ENCODE results near the gene DECR2. TPM values are rescaled to one million over a fixed set of nuclear protein-coding genes. Genes with fewer than 3 reads are reported as not detected.
A peak's percentile ranks its signal among the peaks of the same experiment; 100 is the strongest.

The DECR2 gene
- total RNA-seq, 1 experiment from 2014 or later: 11.9 TPM

DNA sequence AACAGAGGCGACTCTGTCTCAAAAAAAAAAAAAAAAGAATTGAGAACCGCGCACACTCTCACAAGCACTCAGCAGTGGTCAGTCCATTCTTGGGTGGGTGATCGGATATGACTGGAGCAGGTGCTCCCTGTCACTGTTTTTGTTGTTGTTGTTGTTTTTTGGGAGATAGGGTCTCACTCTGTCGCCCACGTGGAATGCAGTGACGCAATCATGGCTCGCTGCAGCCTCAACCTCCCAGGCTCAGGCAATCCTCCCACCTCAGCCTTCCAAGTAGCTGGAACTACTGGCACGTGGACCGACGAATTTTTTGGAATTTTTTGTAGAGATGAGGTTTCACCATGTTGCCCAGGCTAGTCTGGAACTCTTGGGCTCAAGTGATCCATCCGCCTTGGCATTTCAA lies 53.8 kb downstream of the DECR2 start:
- no peak for DNase-seq (ENCODE audit: low read depth, low spot score)
- in situ Hi-C loops (cut with HindIII; ENCODE audit: low pct_unique_long_range_greater_than_20kb, low sequenced_read_pairs): no loop called here

DNA sequence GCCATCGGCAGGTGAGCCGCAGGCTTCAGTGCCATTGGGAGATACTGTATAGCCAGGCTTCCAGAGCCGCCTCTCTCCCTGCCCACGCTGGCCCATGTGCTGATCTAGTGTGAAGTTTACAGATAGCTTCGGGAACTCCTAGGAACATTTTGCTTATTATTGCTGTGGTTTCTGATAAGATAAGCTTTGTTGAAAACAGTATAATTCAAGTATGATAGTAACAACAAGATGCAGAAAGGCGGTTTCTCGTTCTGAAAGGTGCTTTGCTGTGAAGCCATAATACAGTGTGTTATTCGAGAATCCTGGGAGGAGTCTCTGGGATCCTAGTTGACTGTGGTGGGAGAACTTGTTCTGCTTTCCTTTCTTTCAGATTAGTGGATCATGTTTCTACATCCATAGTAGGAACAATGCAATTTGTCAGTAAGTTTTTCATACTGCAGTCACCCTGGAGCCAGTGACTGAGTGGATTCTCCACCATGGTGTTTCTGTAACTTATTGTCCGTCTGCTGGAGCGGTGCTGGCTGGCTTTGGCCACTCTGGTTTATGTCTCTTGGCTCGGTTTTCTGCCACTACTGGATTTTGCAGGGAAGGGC lies 55.3 kb downstream of the DECR2 start:
- DNase-seq (ENCODE audit: low read depth, low spot score): no peak
- in situ Hi-C loops (cut with HindIII; ENCODE audit: low pct_unique_long_range_greater_than_20kb, low sequenced_read_pairs): no loop called here

DNA sequence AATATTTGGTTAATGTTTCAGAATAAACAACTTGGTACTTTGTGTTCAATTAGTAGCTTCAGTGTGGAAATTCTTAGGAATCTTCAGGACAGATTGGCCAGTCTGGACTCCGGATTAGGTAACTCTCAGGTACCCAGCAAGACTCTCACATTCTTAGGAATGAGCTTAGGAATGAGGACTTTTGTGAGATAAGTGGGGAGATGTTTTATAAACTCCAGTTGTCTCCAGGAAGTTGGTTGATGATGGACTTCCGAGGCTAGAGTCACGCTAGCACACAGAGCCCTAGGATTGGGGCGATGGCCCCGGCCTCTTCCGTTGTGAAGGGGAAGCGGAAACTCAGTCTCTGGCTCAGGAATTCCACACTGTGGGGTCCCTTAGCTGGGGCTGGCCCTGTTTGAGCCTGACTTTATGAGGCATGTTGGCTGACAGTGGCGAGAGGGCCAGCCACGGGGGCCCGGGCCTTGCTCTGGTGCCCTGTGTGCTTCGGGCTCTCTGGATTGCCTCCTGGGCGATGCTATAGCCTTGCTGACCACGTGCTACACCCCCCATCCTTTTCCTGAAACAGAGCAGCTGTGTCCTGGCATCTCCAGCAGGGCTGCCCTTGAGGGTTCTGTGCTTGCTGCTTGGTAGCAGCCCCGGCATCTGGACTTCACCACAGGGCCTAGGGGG lies 56.2 kb downstream of the DECR2 start:
- DNase-seq (ENCODE audit: low read depth, low spot score): peak; percentile 41
- in situ Hi-C loops (cut with HindIII; ENCODE audit: low pct_unique_long_range_greater_than_20kb, low sequenced_read_pairs): no loop called here

DNA sequence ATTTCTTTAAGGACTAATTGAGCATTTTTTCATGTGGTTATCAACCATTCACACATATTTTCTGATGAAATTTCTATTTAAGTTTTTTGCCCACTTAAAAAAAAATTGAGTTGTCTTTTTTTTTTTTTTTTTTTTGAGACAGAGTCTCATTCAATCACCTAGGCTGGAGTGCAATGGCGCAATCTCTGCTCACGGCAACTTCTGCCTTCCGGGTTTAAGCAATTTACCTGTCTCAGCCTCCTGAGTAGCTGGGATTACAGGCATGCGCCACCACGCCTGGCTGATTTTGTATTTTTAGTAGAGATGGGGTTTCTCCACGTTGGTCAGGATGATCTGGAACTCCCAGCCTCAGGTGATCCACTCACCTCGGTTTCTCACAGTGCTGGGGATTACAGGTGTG lies 58.1 kb downstream of the DECR2 start:
- no peak for DNase-seq (ENCODE audit: low read depth, low spot score)
- in situ Hi-C loops (cut with HindIII; ENCODE audit: low pct_unique_long_range_greater_than_20kb, low sequenced_read_pairs): no loop called here

DNA sequence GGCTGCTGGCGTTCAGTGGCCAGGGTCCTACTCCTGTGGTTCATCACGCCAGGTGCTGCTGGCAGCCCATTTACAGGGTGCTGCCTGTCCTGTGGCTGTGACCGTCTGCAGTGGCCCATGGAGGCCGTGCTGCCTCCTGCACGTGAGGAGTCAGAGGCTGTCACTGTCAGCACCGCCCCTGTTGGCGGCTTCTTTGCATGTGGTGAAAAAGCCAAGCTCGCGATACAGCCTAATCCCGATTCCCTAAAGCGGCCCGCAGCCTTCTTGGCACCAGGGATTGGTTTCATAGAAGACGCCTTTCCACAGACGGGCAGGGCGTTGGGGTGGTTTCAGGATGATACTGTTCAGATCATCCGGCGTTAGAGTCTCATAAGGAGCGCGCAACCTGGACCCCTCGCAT lies 59.1 kb downstream of the DECR2 start:
- in situ Hi-C loops (cut with HindIII; ENCODE audit: low pct_unique_long_range_greater_than_20kb, low sequenced_read_pairs): no loop called here
- DNase-seq (ENCODE audit: low read depth, low spot score): no peak

Small RNA genes within 50 kb of the gene (small RNA-seq; reads per million reads assigned to genes)
- 0 reads per million in 2 experiments for gene RF00019

Other genes with a start within 250 kb of the DECR2 start
- not detected in 2 replicates for gene HBZ, start 249.2 kb upstream of the DECR2 start, total RNA-seq (2014; rRNA removed; shearing (Covaris generic))
- not detected in 2 replicates for gene HBM, start 235.9 kb upstream of the DECR2 start, total RNA-seq (2014; rRNA removed; shearing (Covaris generic))
- gene HBA2, start 229.0 kb upstream of the DECR2 start, total RNA-seq (2014; rRNA removed; shearing (Covaris generic)): not detected in 2 replicates
- not detected in 2 replicates for gene HBA1, start 225.2 kb upstream of the DECR2 start, total RNA-seq (2014; rRNA removed; shearing (Covaris generic))
- 2.2 and 2.5 TPM in 2 replicates for gene HBQ1, start 221.4 kb upstream of the DECR2 start, total RNA-seq (2014; rRNA removed; shearing (Covaris generic))
- 28.2 and 31.4 TPM in 2 replicates for gene LUC7L, start 172.4 kb upstream of the DECR2 start, total RNA-seq (2014; rRNA removed; shearing (Covaris generic))
- 30.2 and 31.2 TPM in 2 replicates for gene FAM234A, start 167.1 kb upstream of the DECR2 start, total RNA-seq (2014; rRNA removed; shearing (Covaris generic))
- gene RGS11, start 125.9 kb upstream of the DECR2 start, total RNA-seq (2014; rRNA removed; shearing (Covaris generic)): 0.35 and 0.74 TPM in 2 replicates
- 3.5 and 4.1 TPM in 2 replicates for gene ARHGDIG, start 121.3 kb upstream of the DECR2 start, total RNA-seq (2014; rRNA removed; shearing (Covaris generic))
- 0.08 and 0.34 TPM in 2 replicates for gene PDIA2, start 118.7 kb upstream of the DECR2 start, total RNA-seq (2014; rRNA removed; shearing (Covaris generic))
- gene AXIN1, start 49.2 kb upstream of the DECR2 start, total RNA-seq (2014; rRNA removed; shearing (Covaris generic)): 20.6 and 22.6 TPM in 2 replicates
- 78.0 and 105 TPM in 2 replicates for gene MRPL28, start 31.3 kb upstream of the DECR2 start, total RNA-seq (2014; rRNA removed; shearing (Covaris generic))
- 88.5 and 94.0 TPM in 2 replicates for gene PGAP6, start 19.9 kb upstream of the DECR2 start, total RNA-seq (2014; rRNA removed; shearing (Covaris generic))
- gene NME4, start 4.7 kb upstream of the DECR2 start, total RNA-seq (2014; rRNA removed; shearing (Covaris generic)): 176 and 197 TPM in 2 replicates
- 10.0 and 10.5 TPM in 2 replicates for gene RAB11FIP3, start 23.8 kb downstream of the DECR2 start, total RNA-seq (2014; rRNA removed; shearing (Covaris generic))
- gene CAPN15, start 125.8 kb downstream of the DECR2 start, total RNA-seq (2014; rRNA removed; shearing (Covaris generic)): 15.4 and 15.6 TPM in 2 replicates
- gene PRR35, start 158.5 kb downstream of the DECR2 start, total RNA-seq (2014; rRNA removed; shearing (Covaris generic)): not detected in 2 replicates
- 0.56 and 1.1 TPM in 2 replicates for gene NHLRC4, start 165.1 kb downstream of the DECR2 start, total RNA-seq (2014; rRNA removed; shearing (Covaris generic))
- 24.5 and 24.7 TPM in 2 replicates for gene PIGQ, start 168.1 kb downstream of the DECR2 start, total RNA-seq (2014; rRNA removed; shearing (Covaris generic))
- gene RAB40C, start 188.2 kb downstream of the DECR2 start, total RNA-seq (2014; rRNA removed; shearing (Covaris generic)): 9.3 and 9.6 TPM in 2 replicates
- 0.05 TPM in 2 replicates for gene WFIKKN1, start 229.1 kb downstream of the DECR2 start, total RNA-seq (2014; rRNA removed; shearing (Covaris generic))
- 54.3 and 57.4 TPM in 2 replicates for gene METTL26, start 234.4 kb downstream of the DECR2 start, total RNA-seq (2014; rRNA removed; shearing (Covaris generic))
- 34.4 and 37.8 TPM in 2 replicates for gene MCRIP2, start 239.9 kb downstream of the DECR2 start, total RNA-seq (2014; rRNA removed; shearing (Covaris generic))
- gene WDR90, start 247.5 kb downstream of the DECR2 start, total RNA-seq (2014; rRNA removed; shearing (Covaris generic)): 10.3 and 12.4 TPM in 2 replicates

Measured in SK-MEL-5 (cell line).